Neural cell (in vitro differentiated cells): ENCODE results near the gene GIMAP4.

Experiments
- EP300 ChIP-seq: fragments of 450-650 bp; conservative IDR thresholded peaks from 2 replicates; pipeline ENCODE4 v1.6.1; 2014; ENCODE audit warnings: antibody characterized with exemption, mild to moderate bottlenecking, moderate library complexity; ENCODE audit not compliant: poor library complexity, severe bottlenecking
- EZH2 ChIP-seq: fragments of 200-600, 300-800 bp; shearing (Covaris generic), sonication (generic); IDR thresholded peaks from 2 replicates; pipeline ENCODE4 v1.6.1; 2014; ENCODE audit warnings: antibody characterized with exemption, low read length, borderline replicate concordance, mild to moderate bottlenecking; ENCODE audit not compliant: insufficient read depth, poor library complexity, severe bottlenecking
- RAD21 ChIP-seq: fragments of 450-650 bp; conservative IDR thresholded peaks from 2 replicates; pipeline ENCODE4 v1.6.1; 2014; ENCODE audit warnings: antibody characterized with exemption, mild to moderate bottlenecking, moderate library complexity
- TAF1 ChIP-seq: IDR thresholded peaks from 2 replicates; pipeline ENCODE4 v1.6.1; 2012; ENCODE audit warnings: low read depth

DNA sequence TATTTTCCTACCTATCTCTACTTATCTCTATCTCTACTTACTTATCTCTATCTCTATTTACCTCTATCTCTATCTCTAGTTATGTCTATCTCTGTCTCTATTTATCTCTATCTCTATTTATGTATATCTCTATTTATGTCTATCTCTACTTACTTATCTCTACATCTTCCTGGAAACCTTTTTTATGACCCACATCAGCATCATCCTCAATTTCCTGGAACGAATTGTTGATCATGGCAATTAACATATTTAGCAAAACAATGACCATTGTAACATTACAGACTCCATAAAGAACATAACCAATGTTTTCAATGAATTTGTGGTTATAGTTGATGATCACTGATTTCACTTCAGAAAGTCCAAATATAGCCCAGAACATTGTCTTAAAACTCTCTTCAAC lies 46.7 kb downstream of the GIMAP4 start:
- TF ChIP-seq EP300 (no peak), TAF1 (no peak), EZH2 (no peak), RAD21 (no peak)
